Ureter (tissue), 1 donor: ENCODE results near the gene STON2. TPM values are rescaled to one million over a fixed set of nuclear protein-coding genes. Genes with fewer than 3 reads are reported as not detected.
A peak's percentile ranks its signal among the peaks of the same experiment; 100 is the strongest.
"Not testable (repeated sequence)": the region's sequence is repeated elsewhere in the genome, so short reads cannot be mapped to it uniquely, and the experiment has no call there.

Source experiments
- DNase-seq: peaks from one replicate; pipeline ENCODE4 v3.0.0-alpha.2; 2020; ENCODE audit warnings: low spot score
- total RNA-seq: library from RNA; stranded (reverse); gene quantifications from one replicate; pipeline ENCODE4 v1.2.4, GENCODE V29; 2023
- donor health status: DM: yes; HTN: yes; CAD: no.

STON2 gene
- total RNA-seq, result 61.4 TPM

GRCh38 chr14:81400202-81400678 is at the start of gene STON2:
Gene STON2, minus strand, starts transcription at chr14:81400324. Its CDS starts 1,942 bp downstream, at chr14:81398382.
- DNase-seq, result no peak

- DNase-seq, result no peak
Measured at GRCh38 chr14:81449576-81449975, 49.5 kb upstream of the STON2 start.

- no peak for DNase-seq
Measured at GRCh38 chr14:81449114-81449513, 49.0 kb upstream of the STON2 start.

- DNase-seq, result no peak
Measured at GRCh38 chr14:81447021-81447764, 47.1 kb upstream of the STON2 start.

- DNase-seq, result no peak
Measured at GRCh38 chr14:81446279-81447007, 46.3 kb upstream of the STON2 start.

- no peak for DNase-seq
Measured at GRCh38 chr14:81441626-81442134, 41.6 kb upstream of the STON2 start.

- DNase-seq, result no peak
Measured at GRCh38 chr14:81440041-81440440, 39.9 kb upstream of the STON2 start.

- no peak for DNase-seq
Measured at GRCh38 chr14:81437244-81437643, 37.1 kb upstream of the STON2 start.

- DNase-seq, result peak; percentile 75
Measured at GRCh38 chr14:81436296-81437138, 36.4 kb upstream of the STON2 start.

- DNase-seq, result peak; percentile 50
Measured at GRCh38 chr14:81435391-81436295, 35.5 kb upstream of the STON2 start.

- no peak for DNase-seq
Measured at GRCh38 chr14:81435048-81435390, 34.9 kb upstream of the STON2 start.

GRCh38 chr14:81434230-81434629 is 34.1 kb upstream of the STON2 start:
- DNase-seq, result no peak

- DNase-seq, result no peak
Measured at GRCh38 chr14:81433378-81433777, 33.3 kb upstream of the STON2 start.

GRCh38 chr14:81432219-81432661 is 32.1 kb upstream of the STON2 start:
- DNase-seq, result no peak

- no peak for DNase-seq
Measured at GRCh38 chr14:81430235-81430634, 30.1 kb upstream of the STON2 start.

- not testable (repeated sequence) for DNase-seq
Measured at GRCh38 chr14:81429749-81430148, 29.6 kb upstream of the STON2 start.

GRCh38 chr14:81429028-81429427 is 28.9 kb upstream of the STON2 start:
- DNase-seq, result no peak

GRCh38 chr14:81427348-81428058 is 27.4 kb upstream of the STON2 start:
- peak; percentile 58 for DNase-seq

- DNase-seq, result no peak
Measured at GRCh38 chr14:81423504-81423903, 23.4 kb upstream of the STON2 start.
